Dermis blood vessel endothelial cell (primary cell): Measurements from ENCODE around the gene HDAC4. TPM values are rescaled to one million over a fixed set of nuclear protein-coding genes. Genes with fewer than 3 reads are reported as not detected.

Experiments used
- DNase-seq: peaks from one replicate; pipeline ENCODE4 v3.0.0; 2010
- total RNA-seq: library from RNA; depleted of rRNA; stranded (reverse); fragments of >200 nt; gene quantifications from 2 replicates; pipeline ENCODE4 v1.2.3, GENCODE V29; 2014

HDAC4 gene
- total RNA-seq, 1 donor from 2014 or later: 17.4 TPM

GRCh38 chr2:239383036-239383758 lies 17.6 kb downstream of the HDAC4 start:
- no peak for DNase-seq

GRCh38 chr2:239382384-239382880 lies 18.4 kb downstream of the HDAC4 start:
- DNase-seq: no peak

GRCh38 chr2:239381709-239382134 lies 19.1 kb downstream of the HDAC4 start:
- no peak for DNase-seq

GRCh38 chr2:239380831-239381708 lies 19.8 kb downstream of the HDAC4 start:
- DNase-seq: peak; percentile 80

GRCh38 chr2:239379641-239380170 lies 21.1 kb downstream of the HDAC4 start:
- DNase-seq: no peak

- DNase-seq: no peak
Measured at GRCh38 chr2:239378918-239379640, 21.7 kb downstream of the HDAC4 start.

GRCh38 chr2:239378021-239378917 lies 22.6 kb downstream of the HDAC4 start:
- no peak for DNase-seq

- no peak for DNase-seq
Measured at GRCh38 chr2:239377591-239377990, 23.2 kb downstream of the HDAC4 start.

GRCh38 chr2:239376942-239377531 lies 23.8 kb downstream of the HDAC4 start:
- no peak for DNase-seq

GRCh38 chr2:239376351-239376750 lies 24.5 kb downstream of the HDAC4 start:
- no peak for DNase-seq

- no peak for DNase-seq
Measured at GRCh38 chr2:239375278-239376061, 25.4 kb downstream of the HDAC4 start.

- DNase-seq: no peak
Measured at GRCh38 chr2:239374896-239375277, 25.9 kb downstream of the HDAC4 start.

GRCh38 chr2:239372835-239373234 lies 28.0 kb downstream of the HDAC4 start:
- DNase-seq: no peak

- DNase-seq: no peak
Measured at GRCh38 chr2:239371726-239372686, 28.8 kb downstream of the HDAC4 start.

- no peak for DNase-seq
Measured at GRCh38 chr2:239370876-239371725, 29.7 kb downstream of the HDAC4 start.

- no peak for DNase-seq
Measured at GRCh38 chr2:239370403-239370802, 30.4 kb downstream of the HDAC4 start.

GRCh38 chr2:239369631-239370161 lies 31.1 kb downstream of the HDAC4 start:
- DNase-seq: no peak
